Right atrium auricular region (tissue), 2 donors: ENCODE measurements around the gene EHD4. TPM values are rescaled to one million over a fixed set of nuclear protein-coding genes. Genes with fewer than 3 reads are reported as not detected.

Source experiments
- DNase-seq: peaks from one replicate; pipeline ENCODE4 v3.0.0-alpha.2; 2019; ENCODE audit warnings: low spot score
- H3K27ac ChIP-seq, 2 donors: fragments of 200-600 bp; sonication (generic); 1 replicate in 1 of 2; 2 replicates in 1 of 2; pipeline ENCODE4 v1.5.1; 2016 to 2019
- H3K27me3 ChIP-seq, 2 donors: fragments of 200-600 bp; sonication (generic); one replicate each; pipeline versions ENCODE4 v1.5.1 to v1.6.0; 2017 to 2019
- H3K36me3 ChIP-seq: fragments of 200-600 bp; sonication (generic); one replicate; pipeline ENCODE4 v1.5.1; 2016
- H3K4me1 ChIP-seq, 2 donors: fragments of 200-600 bp; sonication (generic); one replicate each; pipeline versions ENCODE4 v1.5.1 to v1.6.0; 2017 to 2019
- H3K4me3 ChIP-seq, 2 donors: fragments of 200-600 bp; sonication (generic); 1 replicate in 1 of 2; 2 replicates in 1 of 2; pipeline ENCODE4 v1.5.1; 2017 to 2019; ENCODE audit warnings: mild to moderate bottlenecking in 1 of 2, moderate library complexity in 1 of 2
- H3K9me3 ChIP-seq, 2 donors: fragments of 200-600 bp; sonication (generic); one replicate each; pipeline ENCODE4 v1.5.1; 2019
- CTCF ChIP-seq, 2 donors: fragments of 200-600 bp; sonication (generic); IDR thresholded peaks; one replicate each; pipeline ENCODE4 v1.5.1; 2019; ENCODE audit warnings: antibody characterized with exemption in 2 of 2
- total RNA-seq, 2 donors: library from RNA; depleted of rRNA; stranded (reverse); fragments of >200 nt; gene quantifications; one replicate each; pipeline ENCODE4 v1.1.0, GENCODE V29; 2016

The EHD4 gene
- total RNA-seq, 2 donors from 2014 or later: 22.2 to 26.3 TPM

- Histone ChIP-seq H3K9me3 (no peaks in the 10 kb centered on the region), H3K36me3 (no peaks in the 10 kb centered on the region), H3K4me3 (no peak overlapping the region), H3K27me3 (no peaks in the 10 kb centered on the region), H3K4me1 (peaks cover 0 to 10% of the 10 kb centered on the region in 2 donors), H3K27ac (no peak overlapping the region)
- DNase-seq: no peak
- TF ChIP-seq CTCF (IDR thresholded peaks at IDR 0.05): no peak
These were observed 95.7 kb downstream of the EHD4 start for GRCh38 chr15:41876689-41877088.

GRCh38 chr15:41876007-41876406 is 96.3 kb downstream of the EHD4 start:
- no peak for TF ChIP-seq CTCF (IDR thresholded peaks at IDR 0.05)
- no peak overlapping the region for H3K27ac ChIP-seq
- DNase-seq: no peak
- H3K36me3 ChIP-seq: no peaks in the 10 kb centered on the region
- H3K27me3 ChIP-seq: no peaks in the 10 kb centered on the region
- no peaks in the 10 kb centered on the region for H3K9me3 ChIP-seq
- H3K4me3 ChIP-seq: no peak overlapping the region
- peaks cover 0 to 7% of the 10 kb centered on the region in 2 donors for H3K4me1 ChIP-seq

GRCh38 chr15:41874736-41875135 is 97.6 kb downstream of the EHD4 start:
- Histone ChIP-seq H3K9me3 (no peaks in the 10 kb centered on the region), H3K27me3 (no peaks in the 10 kb centered on the region), H3K4me1 (peaks cover 0 to 7% of the 10 kb centered on the region in 2 donors), H3K27ac (no peak overlapping the region), H3K36me3 (no peaks in the 10 kb centered on the region), H3K4me3 (no peak overlapping the region)
- no peak for TF ChIP-seq CTCF (IDR thresholded peaks at IDR 0.05)
- DNase-seq: no peak

- TF ChIP-seq CTCF (IDR thresholded peaks at IDR 0.05): no peak
These were observed 98.6 kb downstream of the EHD4 start for GRCh38 chr15:41873711-41874110.

GRCh38 chr15:41872166-41872747 is 100.1 kb downstream of the EHD4 start:
- H3K4me3 ChIP-seq: no peak overlapping the region
- H3K9me3 ChIP-seq: no peaks in the 10 kb centered on the region
- H3K4me1 ChIP-seq: no peaks in the 10 kb centered on the region
- no peak for TF ChIP-seq CTCF (IDR thresholded peaks at IDR 0.05)
- no peak for DNase-seq
- H3K27ac ChIP-seq: no peak overlapping the region
- H3K36me3 ChIP-seq: no peaks in the 10 kb centered on the region
- no peaks in the 10 kb centered on the region for H3K27me3 ChIP-seq

More at GRCh38 chr15:41873711-41874110, 98.6 kb downstream of the EHD4 start:
- DNase-seq: no peak
- no peaks in the 10 kb centered on the region for H3K27me3 ChIP-seq
- no peak overlapping the region for H3K27ac ChIP-seq
- peaks cover 0 to 7% of the 10 kb centered on the region in 2 donors for H3K4me1 ChIP-seq
- H3K9me3 ChIP-seq: no peaks in the 10 kb centered on the region
- H3K36me3 ChIP-seq: no peaks in the 10 kb centered on the region
- H3K4me3 ChIP-seq: no peak overlapping the region
